ENCODE measurements around the gene HVCN1.

HVCN1 gene

DNA sequence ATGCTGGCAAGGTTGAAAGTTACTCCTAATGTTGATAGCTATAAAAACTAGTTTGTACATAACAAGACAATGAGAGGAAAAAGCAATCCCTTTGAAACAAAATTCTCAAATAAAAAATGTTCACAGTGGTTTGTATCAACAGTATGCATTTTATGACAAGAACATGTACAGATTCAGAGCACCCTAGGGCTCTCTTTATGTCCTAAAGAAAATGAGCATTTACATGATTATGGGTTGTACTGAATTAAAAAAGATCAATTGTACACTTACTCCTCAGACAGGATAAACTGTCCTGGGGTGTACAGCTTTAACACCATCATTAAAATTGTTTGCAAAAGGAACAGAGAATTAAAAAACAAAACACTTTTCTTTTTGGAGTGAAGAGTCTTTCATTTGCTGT is 31.6 kb upstream of the HVCN1 start:
- TF ChIP-seq, protein P1, sequence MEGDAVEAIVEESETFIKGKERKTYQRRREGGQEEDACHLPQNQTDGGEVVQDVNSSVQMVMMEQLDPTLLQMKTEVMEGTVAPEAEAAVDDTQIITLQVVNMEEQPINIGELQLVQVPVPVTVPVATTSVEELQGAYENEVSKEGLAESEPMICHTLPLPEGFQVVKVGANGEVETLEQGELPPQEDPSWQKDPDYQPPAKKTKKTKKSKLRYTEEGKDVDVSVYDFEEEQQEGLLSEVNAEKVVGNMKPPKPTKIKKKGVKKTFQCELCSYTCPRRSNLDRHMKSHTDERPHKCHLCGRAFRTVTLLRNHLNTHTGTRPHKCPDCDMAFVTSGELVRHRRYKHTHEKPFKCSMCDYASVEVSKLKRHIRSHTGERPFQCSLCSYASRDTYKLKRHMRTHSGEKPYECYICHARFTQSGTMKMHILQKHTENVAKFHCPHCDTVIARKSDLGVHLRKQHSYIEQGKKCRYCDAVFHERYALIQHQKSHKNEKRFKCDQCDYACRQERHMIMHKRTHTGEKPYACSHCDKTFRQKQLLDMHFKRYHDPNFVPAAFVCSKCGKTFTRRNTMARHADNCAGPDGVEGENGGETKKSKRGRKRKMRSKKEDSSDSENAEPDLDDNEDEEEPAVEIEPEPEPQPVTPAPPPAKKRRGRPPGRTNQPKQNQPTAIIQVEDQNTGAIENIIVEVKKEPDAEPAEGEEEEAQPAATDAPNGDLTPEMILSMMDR (conservative IDR thresholded peaks at IDR 0.05; ENCODE audit: low read depth), result no peak
- ChIA-PET CTCF (no interaction called here), POLR2A (ENCODE audit: low non-redundant PET) (no interaction called here)
- H3K27ac ChIP-seq, result no peak overlapping the region
- no peak for DNase-seq (ENCODE audit: low spot score)

DNA sequence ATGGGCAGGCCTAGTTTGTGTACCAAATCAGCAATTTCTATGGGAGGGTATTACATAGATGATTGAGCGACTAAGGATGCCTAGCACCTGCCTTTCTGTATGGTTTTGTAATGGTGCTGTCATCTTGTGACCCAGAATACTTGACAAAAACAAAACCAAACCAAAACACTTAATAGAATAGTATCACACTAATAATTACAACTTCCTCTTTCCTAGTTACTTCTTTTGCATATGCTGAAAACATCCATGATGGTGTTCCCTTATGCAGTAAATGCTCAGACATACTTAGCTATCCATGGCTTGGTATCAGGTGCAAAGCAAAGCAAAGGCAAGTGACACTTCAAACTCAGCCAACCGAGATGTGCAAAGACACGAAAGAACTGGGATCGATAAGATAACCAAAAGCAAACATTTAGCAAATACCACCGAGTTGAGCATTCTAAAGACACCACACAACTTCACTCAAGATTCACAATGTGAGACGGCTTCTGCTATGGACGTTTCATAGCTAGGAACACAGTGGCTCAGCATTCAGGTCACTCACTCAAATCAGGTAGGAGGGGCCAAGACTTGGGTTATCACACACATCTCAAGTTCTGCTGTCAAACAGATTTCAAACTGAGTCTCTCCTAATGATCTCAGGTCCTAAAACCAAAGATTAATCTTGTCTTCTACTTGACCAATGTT is 29.4 kb upstream of the HVCN1 start:
- DNase-seq (ENCODE audit: low spot score), result no peak
- ChIA-PET CTCF (no interaction called here), POLR2A (ENCODE audit: low non-redundant PET) (no interaction called here)
- TF ChIP-seq, protein P1 (conservative IDR thresholded peaks at IDR 0.05; ENCODE audit: low read depth), result no peak
- H3K27ac ChIP-seq, result no peak overlapping the region

GRCh38 chr12:110717037-110717436 is 28.1 kb upstream of the HVCN1 start:
- CTCF ChIA-PET, result interaction anchor here (0.6 kb wide), 1 partner anchor 266 kb away, joined by 4 read pairs; no protein-coding TSS in a partner anchor
- DNase-seq (ENCODE audit: low spot score), result no peak
- POLR2A ChIA-PET (ENCODE audit: low non-redundant PET), result no interaction called here
- TF ChIP-seq, protein P1 (conservative IDR thresholded peaks at IDR 0.05; ENCODE audit: low read depth), result no peak
- H3K27ac ChIP-seq, result no peak overlapping the region

- TF ChIP-seq, protein P1 (conservative IDR thresholded peaks at IDR 0.05; ENCODE audit: low read depth), result no peak
- no peak for DNase-seq (ENCODE audit: low spot score)
- no peak overlapping the region for H3K27ac ChIP-seq
- ChIA-PET POLR2A (ENCODE audit: low non-redundant PET) (no interaction called here), CTCF (no interaction called here)
These were observed 20.0 kb upstream of the HVCN1 start for GRCh38 chr12:110708917-110709316.

- DNase-seq (ENCODE audit: low spot score), result no peak
- ChIA-PET CTCF (interaction anchor here (0.6 to 1.4 kb wide), 3 partner anchors 122 to 231 kb away, joined by 3 to 6 read pairs (median 5); no protein-coding TSS in a partner anchor), POLR2A (ENCODE audit: low non-redundant PET) (no interaction called here)
- no peak overlapping the region for H3K27ac ChIP-seq
- TF ChIP-seq, protein P1 (conservative IDR thresholded peaks at IDR 0.05; ENCODE audit: low read depth), result no peak
These were observed 16.4 kb upstream of the HVCN1 start for GRCh38 chr12:110705309-110705708.

DNA sequence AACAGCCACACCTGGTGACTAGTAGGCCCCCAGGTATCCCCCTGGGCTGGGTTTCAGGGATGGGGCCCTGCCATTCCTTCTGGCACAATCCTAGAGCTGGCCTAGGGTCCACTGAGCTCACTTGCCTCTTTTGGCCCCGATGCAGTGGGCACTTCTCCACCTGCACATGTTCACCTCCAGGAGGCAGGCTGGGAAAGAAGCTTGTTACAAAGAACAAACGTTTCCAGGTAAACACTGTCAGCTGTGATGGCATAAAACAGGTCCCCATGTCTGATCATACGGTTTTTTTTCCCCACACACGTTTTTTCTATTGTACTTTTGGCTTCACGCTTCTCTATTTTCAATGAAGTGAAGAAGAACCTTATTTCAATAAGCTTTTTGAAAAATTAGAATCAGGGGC is 15.8 kb upstream of the HVCN1 start:
- TF ChIP-seq, protein P1 (conservative IDR thresholded peaks at IDR 0.05; ENCODE audit: low read depth), result no peak
- H3K27ac ChIP-seq, result no peak overlapping the region
- ChIA-PET CTCF (interaction anchor here (0.6 to 1.4 kb wide), 7 partner anchors 11 to 232 kb away, joined by 3 to 8 read pairs (median 4); no protein-coding TSS in a partner anchor), POLR2A (ENCODE audit: low non-redundant PET) (no interaction called here)
- DNase-seq (ENCODE audit: low spot score), result peak; percentile 24
